Measurements from ENCODE around the gene PER1.
"Not testable (repeated sequence)": the region's sequence is repeated elsewhere in the genome, so short reads cannot be mapped to it uniquely, and the experiment has no call there.

The PER1 gene

DNA sequence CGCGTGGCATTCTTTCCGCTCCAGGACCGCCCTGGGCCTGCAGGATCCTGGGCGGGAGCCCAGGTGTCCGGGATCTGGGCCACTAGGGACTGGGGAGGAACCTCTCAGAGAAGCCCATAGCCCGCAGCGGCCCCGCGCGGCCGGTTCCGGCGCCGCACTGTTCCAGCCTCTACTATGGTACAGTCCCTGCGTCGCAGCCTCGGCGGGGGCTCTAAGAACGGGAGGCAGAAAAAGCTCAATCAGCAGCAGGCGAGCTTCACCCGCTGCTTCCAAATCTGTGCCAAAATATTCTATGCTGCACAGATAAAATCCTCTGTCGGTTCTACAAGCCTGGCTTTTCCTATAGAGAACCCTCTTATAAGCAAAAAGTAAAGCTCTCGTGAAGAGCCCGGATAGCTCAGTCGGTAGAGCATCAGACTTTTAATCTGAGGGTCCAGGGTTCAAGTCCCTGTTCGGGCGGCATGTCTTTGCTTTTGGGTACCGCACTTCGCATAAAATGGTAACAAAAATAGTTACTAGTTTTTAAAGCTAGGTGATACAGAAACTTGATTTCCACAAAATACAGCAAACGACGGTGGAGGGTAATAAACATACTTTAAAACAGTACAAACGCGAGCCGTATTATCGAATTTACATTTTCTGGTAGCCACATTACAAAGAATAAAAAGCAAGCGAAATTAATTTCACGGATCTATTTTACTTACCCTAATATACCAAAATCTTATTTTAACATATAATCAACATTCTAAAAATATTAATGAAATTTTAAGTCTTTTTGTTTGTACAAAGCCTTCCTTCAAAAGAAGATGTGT, 33.2 kb downstream of the PER1 start:
- DNase-seq, result peak; percentile 84

DNA sequence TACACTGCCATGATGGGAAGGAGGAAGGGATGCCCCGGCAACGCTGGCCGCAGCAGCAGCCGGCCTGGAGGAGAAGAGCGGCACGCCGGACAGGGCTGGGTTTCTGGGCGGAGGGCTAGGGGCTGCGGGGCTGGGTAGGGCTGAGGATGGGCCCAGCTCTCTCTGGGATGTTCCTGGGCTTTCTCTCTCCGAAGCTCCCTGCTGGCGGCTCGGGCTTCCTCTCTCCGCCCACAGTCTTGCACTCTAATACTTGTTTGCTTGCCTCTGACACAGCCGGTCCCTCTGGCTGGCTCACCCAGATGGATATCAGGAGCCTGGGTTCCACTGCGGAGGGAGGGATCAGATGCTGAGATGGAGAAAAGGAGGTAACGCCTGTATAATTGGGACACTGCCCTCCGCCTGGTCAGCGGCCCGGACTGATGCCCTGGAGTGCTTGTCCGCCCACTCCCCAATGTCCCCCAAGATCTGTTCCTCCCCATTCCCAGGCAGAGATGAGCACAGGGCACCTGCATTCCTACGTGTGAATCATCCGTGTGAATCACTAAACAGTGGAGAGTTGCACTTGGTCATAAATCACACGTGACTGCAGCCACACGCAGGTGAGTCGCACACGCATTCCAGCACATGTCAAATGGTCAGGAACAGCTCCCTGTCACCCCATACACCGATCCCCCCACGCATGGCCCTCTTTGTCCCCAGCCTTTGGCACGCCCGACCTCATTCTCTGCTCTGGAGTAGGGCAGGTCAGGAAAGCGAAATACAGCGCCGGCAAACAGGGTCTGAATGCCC, 34.0 kb downstream of the PER1 start, which contains the start of gene ALOXE3:
Gene ALOXE3, minus strand, starts transcription at position 535 of the 789 bp plus-strand sequence. Its CDS starts 524 bp downstream, at position 11.
- DNase-seq, result no peak

DNA sequence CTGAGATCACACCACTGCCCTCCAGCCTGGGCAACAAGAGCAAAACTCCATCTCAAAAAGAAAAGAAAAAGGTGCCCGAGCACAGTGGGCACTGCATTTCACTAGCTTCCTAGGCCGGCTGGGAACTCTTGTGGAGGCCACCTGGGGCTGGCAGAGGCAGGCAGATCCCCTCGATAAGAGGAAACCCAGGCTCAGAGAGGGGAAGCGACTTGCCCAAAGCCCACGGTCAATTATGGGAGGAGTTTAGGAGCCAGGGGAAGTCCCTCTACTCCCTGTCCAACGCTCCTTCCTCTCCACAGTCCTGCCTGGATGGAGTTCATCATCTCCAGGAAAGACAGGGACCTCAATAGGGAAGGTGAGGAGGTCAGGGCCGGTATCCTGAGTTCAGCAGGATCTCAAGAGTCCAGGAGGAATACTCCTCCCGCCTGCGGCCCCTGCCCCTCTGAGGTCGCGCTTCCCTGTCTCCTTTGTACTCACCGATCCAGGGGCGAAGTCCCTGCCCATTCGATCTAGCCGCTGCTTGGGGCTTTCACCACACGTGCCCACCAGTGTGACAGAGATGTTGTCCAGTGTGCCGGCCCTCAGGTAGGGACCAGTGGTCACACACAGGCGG, 34.7 kb downstream of the PER1 start:
- no peak for DNase-seq

DNA sequence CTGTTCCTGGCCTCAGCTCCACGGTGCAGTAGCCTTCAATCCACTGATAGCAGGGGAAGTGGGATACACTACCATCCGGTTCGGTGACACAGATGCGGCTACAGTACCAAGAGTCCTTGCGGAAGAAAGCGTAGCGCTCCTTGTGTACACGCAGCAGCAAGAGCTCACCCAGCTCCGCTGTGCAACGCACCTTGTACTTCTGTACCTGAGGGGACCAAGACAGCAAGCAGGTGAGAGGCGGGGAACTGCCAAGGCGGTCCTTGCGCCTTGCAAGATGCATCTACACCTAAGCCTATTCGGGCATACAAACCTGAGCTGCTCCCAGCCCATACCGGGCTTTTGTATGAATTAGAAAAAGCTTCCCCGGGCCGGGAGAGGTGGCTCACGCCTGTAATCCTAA, 35.4 kb downstream of the PER1 start:
- no peak for DNase-seq

DNA sequence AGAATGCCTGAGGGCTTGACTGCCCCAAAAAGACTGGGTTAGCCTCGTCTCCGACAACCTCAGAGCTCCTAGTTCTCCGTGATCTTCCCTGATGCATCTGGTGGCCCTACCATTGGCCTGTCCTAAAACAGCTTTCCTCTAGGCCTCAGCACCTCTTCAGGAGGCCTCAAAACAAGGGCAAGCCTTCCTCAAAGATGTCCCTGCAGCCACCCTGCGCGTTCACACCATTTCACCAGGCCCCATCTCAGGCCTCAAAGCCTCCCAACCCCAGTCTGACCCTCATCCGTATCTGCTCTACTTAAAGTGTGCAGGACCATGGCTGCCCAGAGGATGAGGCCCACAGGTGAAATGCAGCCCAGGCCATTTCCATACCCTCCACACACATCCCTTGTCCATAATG, 41.3 kb downstream of the PER1 start:
- no peak for DNase-seq

DNA sequence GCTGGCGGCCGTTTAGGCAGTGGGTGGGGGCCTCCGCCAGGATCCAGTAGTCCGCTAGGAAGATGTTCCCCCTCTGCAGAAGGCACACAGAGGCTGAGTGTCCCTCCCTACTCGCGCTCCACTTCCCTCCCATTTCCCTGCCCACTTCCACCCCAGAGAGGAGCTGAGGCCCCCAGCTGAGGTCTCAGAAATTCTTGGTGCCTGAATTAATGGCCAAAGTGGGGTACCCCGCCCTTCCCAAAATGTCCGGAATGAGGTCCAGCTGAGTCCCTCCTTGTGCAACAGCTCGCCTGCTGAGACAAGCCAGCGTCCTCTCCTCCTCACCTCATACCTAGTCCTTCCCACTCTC, 41.8 kb downstream of the PER1 start:
- no peak for DNase-seq

DNA sequence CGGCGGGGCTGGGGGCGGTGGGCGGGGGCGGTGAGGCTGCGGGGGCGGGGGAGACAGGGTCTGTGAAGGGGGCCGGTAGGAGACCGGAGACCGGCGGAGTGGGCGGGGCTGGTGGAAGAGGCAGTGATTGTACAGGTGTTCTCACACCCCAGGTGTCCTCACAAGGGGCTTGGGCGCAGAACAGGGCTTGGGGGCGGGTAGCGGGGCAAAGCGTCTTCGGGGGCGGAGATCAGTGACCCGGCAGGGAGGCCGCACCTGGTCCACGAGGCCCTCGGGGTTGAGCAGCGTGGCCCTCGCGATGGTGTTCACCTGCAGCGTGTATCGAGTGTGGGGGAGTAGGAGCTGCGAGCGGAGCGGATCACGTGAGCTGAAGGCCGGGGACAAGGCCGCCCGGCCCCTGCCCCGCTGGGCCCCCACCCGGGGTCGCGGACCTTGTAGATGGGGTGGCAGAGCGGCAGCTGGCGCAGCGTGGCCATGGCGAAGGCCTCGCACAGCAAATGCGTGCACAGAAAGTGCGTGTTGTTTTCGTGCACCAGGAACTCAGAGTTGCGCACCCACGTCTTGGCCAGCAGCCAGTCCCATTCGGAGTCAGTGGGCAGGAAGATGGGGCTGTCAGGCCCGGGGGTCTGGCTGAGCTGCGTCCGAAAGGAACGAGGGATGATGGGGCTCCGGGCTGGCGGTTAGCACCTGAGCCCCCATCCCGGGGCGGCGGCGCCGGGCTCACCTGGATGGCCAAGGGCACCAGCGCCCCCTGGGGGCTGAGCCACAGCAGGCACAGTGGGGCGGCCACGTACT, 42.3 kb downstream of the PER1 start:
- DNase-seq, result peak; percentile 65

DNA sequence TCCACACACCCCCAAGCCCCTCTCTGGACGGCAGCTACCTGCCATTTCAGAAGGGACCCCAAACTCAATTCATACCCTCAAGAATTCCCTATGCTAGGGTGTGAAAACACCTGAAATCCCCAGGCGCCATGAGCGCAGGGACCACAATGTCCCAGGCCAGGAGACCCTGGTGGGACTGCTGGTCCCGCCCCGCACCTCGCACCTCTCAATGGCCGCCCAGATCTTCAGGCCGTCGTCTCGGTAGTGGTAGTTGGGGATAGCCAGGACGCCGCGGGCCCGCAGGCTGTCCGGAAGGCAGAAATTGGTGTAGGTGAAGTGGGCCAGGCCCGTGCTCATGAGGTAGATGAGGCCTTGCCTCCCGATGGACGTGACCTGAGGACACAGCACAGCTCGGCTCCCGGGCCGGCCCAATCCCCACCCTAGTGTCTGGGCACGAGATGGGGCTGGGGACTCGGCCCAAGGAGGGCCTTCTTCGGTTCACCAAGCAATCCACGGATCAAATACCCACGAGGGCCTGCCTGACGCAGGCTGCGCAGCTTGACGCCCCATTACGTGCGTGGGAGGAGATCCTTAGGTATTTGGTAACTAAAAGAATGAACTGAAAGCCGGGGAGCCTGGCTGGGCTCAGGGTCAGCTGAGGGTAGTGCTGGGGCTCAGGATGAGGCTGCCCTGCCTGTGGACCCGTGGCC, 43.1 kb downstream of the PER1 start:
- no peak for DNase-seq

DNA sequence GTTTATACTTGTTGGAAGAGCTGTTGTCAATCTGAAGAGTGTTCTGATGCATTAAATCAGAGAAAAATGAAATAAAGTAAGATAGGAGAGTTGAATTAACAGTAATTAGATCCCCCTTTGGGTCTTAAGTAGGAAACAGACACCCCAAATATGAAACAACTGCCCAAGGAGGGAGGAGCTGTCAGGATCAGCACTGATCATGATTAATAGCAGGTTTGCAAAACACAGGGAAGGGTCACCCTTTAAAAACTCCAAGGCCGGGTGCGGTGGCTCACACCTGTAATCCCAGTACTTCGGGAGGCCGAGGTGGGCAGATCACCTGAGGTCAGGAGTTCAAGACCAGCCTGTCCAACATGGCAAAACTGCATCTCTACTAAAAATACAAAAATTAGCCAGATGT, 45.2 kb downstream of the PER1 start:
- DNase-seq, result not testable (repeated sequence)

DNA sequence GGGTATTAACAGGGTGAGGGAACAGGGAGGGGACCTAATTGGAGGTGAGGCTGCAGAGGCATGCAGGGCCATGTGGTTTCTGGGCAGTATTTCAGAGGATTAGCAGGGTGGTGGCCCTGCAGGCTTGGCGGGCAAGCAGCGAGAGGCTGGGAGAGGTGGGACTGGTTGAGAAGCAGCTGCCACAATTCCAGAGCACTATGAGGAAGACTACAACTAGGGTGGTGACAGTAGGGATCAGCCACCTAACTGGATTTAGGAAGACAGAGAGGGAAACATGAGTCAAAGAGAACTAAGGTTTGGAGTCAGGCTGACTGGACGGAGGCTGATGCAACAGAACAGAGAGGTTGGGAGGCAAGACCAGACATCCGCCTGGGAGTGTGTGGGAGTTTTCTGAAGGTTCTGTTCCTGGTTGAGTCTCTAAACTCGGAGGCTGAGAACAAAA, 46.2 kb downstream of the PER1 start:
- no peak for DNase-seq

DNA sequence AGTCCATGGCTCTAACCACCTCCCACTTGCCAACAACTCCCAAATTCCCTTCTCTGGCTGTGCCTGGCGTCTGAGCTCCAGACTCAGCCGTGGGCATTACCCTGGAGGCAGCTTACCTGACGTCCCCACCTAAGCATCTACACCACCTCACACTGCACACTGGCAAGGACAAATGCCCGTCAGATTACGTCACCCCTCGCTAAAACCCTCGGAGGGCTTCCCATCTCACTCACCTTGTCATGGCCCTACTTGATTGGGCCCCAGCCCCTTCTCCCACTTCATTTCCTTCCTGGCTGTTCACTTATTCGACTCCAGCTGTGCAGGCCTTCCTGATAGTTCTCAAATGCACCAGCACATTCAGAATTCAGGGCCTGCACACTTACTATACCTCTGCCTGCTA, 47.3 kb downstream of the PER1 start:
- no peak for DNase-seq

DNA sequence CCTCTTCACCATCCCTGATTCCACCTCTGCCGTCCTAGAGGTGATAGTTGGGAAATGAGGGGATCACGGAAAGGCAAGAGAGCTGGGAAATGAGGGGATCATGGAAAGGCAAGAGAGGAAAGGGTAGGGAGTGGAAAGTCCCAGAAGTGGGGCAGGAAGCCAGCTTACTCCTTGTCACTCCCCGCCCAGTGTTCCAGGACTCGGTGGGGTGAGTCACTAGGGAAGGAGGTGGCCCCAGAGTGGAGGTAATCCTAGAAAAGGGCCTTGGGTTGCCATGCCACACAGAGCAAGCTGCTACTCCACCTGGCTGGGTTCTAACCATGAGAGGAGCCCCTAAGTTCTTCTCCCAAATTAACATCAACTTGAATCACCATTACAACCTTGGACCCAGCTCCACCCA, 48.7 kb downstream of the PER1 start:
- no peak for DNase-seq

DNA sequence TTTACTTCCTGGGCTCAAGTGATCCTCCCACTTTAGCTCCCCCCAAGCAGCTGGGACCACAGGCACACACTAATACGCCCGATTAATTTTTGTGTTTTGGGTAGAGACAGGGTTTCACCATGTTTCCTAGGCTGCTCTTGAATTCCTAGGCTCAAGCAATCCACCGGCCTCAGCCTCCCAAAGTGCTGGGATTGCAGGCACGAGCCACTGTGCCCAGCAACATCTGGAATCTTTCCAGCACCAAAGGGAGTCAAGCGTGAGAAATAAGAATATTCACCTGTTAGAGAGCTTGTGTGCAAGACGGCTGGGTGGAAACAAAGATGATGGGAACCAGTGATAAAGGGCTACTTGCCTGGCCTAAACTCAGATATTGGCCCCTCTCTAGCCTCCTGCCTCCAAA, 50.5 kb downstream of the PER1 start:
- no peak for DNase-seq

DNA sequence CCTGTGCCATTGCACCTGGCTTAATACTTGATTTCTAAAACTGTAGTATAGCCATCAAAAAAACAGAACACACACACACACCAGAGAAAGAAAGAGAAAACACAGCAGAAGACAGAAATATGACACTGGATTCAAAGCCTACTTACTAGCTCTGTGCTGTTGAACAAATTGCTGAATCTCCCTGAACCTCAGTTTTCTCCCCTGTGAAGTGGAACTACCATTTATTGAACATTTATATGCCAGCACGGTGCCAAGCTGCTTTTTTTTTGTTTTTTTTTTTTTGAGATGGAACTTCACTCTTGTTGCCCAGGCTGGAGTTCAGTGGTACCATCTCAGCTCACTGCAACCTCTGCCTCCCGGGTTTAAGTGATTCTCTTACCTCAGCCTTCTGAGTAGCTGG, 51.4 kb downstream of the PER1 start:
- no peak for DNase-seq

DNA sequence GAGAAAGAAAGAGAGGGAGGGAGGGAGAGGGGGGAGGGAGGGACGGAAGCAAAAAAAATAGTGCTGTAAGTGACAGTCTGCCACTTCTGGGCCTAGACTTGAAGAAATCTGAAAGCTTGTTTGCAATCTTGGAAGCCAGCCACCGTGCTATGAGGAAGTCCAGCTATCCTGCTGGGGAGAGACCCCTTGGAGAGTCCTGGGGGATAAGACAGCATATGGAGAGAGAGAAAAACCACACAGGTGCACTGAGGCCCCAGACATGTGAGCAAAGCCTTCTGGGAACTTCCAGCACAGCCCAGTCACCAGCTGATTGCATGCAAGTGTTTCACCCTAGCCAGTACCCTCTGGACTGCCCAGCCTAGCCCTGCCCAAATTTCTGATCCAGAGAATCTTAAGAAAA, 52.1 kb downstream of the PER1 start:
- DNase-seq, result no peak

DNA sequence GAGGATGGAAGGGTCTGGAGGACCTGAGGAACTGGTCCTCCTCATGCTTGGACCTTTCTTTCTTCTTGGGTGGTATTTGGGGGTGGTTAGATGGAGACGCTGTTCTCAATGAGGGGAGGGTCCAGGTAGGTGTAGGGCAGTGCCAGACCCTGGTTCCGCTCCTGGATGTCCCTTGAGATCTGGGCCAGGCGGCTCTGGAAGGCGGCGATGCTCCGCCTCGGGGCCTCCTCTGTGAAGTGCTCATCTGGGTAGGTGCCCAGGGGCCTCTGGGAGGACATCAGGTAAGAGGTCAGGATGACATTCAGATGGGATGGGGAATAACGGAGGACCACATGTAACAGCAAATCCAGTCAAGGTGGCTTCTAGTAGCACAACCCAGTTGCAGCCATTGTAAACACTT, 55.7 kb downstream of the PER1 start:
- no peak for DNase-seq

DNA sequence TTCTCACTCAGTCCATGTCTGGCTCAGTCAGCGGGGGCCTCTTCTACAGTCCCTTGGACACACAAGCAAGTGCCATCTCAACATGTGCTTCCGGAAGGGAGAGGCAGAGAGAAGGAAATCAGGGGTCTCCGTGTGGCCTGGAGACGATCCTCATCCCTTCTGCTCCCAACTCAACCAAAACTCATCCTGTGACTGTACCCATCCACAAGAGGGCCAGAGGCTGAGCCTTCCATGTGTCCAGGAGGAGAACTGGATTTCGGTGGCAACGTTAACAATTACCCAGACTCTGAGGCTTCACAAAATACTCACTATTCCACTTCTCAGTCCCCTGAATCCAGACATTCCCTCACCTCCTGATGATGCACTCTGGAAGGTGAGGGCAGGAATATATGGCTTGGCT, 56.8 kb downstream of the PER1 start:
- DNase-seq, result no peak

DNA sequence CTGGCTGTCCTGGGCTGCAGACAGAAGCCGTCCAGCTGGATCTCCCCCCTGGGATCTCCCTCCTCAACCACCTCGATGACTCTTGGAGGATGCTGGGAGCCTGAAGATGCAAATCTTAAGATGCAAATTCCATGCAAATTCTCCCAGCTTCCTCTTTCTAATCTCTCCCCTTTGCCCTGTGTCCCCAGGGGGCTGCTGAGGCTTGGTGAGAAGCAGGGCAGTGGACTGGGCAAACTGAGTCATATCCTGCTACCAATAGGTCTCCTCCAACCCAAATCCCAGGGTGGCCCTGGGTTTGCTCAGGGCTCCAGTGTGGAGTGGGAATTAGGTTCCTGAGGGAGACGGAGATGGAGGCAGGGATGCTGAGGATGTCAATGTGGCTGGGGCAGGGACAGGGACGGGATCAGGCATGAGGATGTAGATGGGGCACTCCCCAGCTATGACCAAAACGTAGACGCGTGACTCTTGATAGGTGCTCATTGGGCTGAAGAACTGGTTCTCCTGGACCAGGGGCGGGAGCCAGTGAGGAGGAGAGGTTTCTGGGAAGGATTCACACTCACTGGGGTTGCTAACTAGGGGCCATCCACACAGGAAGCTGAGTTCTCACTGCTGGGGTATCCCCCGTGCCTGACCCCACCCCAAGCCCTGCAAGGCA, 61.0 kb downstream of the PER1 start:
- DNase-seq, result no peak

Data from NCI-H1436 (cell line).